H1 (cell line): Measurements from ENCODE around the gene HOXA10. TPM values are rescaled to one million over a fixed set of nuclear protein-coding genes. Genes with fewer than 3 reads are reported as not detected.

Source experiments
- ASH2L ChIP-seq: fragments of 200-600, 300-600 bp; sonication (generic); IDR thresholded peaks from one replicate; pipeline ENCODE4 v1.7.1; 2017; ENCODE audit warnings: low read length
- CHD7 ChIP-seq: fragments of 300-600 bp; sonication (generic); IDR thresholded peaks from 2 replicates; pipeline ENCODE4 v1.7.1; 2012; ENCODE audit warnings: low read length, moderate library complexity, mild to moderate bottlenecking, inconsistent platforms; ENCODE audit not compliant: insufficient replicate concordance
- MAX ChIP-seq: IDR thresholded peaks from 2 replicates; pipeline ENCODE4 v1.6.1; 2012; ENCODE audit warnings: inconsistent platforms
- NANOG ChIP-seq: IDR thresholded peaks from 2 replicates; pipeline ENCODE4 v1.6.1; 2011; ENCODE audit warnings: low read length, low read depth, mild to moderate bottlenecking, inconsistent platforms; ENCODE audit not compliant: insufficient read depth, poor library complexity, severe bottlenecking
- RNF2 ChIP-seq: fragments of 200-900, 300-1000 bp; sonication (generic); IDR thresholded peaks from 2 replicates; pipeline ENCODE4 v1.7.1; 2016; ENCODE audit warnings: borderline replicate concordance, low read depth, mild to moderate bottlenecking, antibody characterized with exemption, low read length; ENCODE audit not compliant: poor library complexity, severe bottlenecking; ENCODE audit errors: missing control alignments
- SAP30 ChIP-seq: fragments of 300-600 bp; sonication (generic); IDR thresholded peaks from 2 replicates; pipeline ENCODE4 v1.7.1; 2012; ENCODE audit warnings: low read length, moderate library complexity, mild to moderate bottlenecking, inconsistent platforms; ENCODE audit not compliant: insufficient read depth, insufficient replicate concordance
- SP2 ChIP-seq: IDR thresholded peaks from 2 replicates; pipeline ENCODE4 v1.6.1; 2012; ENCODE audit warnings: mild to moderate bottlenecking, low read length, inconsistent platforms
- SP4 ChIP-seq: IDR thresholded peaks from 2 replicates; pipeline ENCODE4 v1.6.1; 2012; ENCODE audit warnings: low read length, inconsistent platforms
- polyA plus RNA-seq, 7 experiments: library from polyadenylated mRNA; depleted of rRNA in 3 of 7; stranded (reverse) in 5 of 7; unstranded in 2 of 7; fragments of >200 nt in 5 of 7; fragments of 200-250 nt in 2 of 7; gene quantifications; 1 replicate in 5 of 7; 2 replicates in 1 of 7; 4 replicates in 1 of 7; pipeline versions ENCODE4 v1.2.1 to v1.2.3, GENCODE V29; 2011 to 2013; ENCODE audit warnings: missing spikeins in 2 of 7, mixed read lengths in 2 of 7
- total RNA-seq: library from RNA; stranded (reverse); fragmentation: NEBNext Ultra II Directional; extraction: Animal tissue kit (Norgen Biotek cat#: 25700); gene quantifications from 2 replicates; pipeline ENCODE4 v1.2.1, GENCODE V29; 2021
- TF ChIP-seq, protein P1 (sequence below): IDR thresholded peaks from 2 replicates; pipeline ENCODE4 v1.6.1; 2012; ENCODE audit warnings: inconsistent platforms

The HOXA10 gene
- total and polyA plus RNA-seq, 2 of the 8 experiments (the other 6 are each of a cell fraction or from before 2014, with no cell fraction given) = not detected

GRCh38 chr7:27160546-27161213, 13.4 kb downstream of the HOXA10 start (continued):
- TF ChIP-seq MAX = peak; percentile 28; the same call in 1 of the 2 replicates
- no peak for TF ChIP-seq CHD7
- no peak for TF ChIP-seq SP4
- TF ChIP-seq, protein P1, sequence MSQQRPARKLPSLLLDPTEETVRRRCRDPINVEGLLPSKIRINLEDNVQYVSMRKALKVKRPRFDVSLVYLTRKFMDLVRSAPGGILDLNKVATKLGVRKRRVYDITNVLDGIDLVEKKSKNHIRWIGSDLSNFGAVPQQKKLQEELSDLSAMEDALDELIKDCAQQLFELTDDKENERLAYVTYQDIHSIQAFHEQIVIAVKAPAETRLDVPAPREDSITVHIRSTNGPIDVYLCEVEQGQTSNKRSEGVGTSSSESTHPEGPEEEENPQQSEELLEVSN = peak; percentile 65
- TF ChIP-seq SP2 = no peak
- no peak for TF ChIP-seq NANOG
- peak; percentile 86 for TF ChIP-seq RNF2
- no peak for TF ChIP-seq ASH2L
- TF ChIP-seq SAP30 = no peak
